Measurements from ENCODE around the gene TSHZ1. TPM values are rescaled to one million over a fixed set of nuclear protein-coding genes. Genes with fewer than 3 reads are reported as not detected.

TSHZ1 gene
- total and polyA plus RNA-seq, 2 of the 8 experiments (the other 6 are each of a cell fraction or from before 2014, with no cell fraction given) = 0.03 to 0.32 TPM

- no peak overlapping the region for H2BK120ac ChIP-seq (replicated peaks; ENCODE audit: low read depth, low read length)
- H3K14ac ChIP-seq (ENCODE audit: insufficient read length) = no peak overlapping the region
- no peak overlapping the region for H2BK12ac ChIP-seq (ENCODE audit: low read depth, low read length)
- DNase-seq (ENCODE audit: low read depth in 1 of 2, low spot score in 2 of 2) = no peak
- no peak overlapping the region for H3K4ac ChIP-seq (replicated peaks; ENCODE audit: insufficient read length, low read depth, low read length)
- H3K79me2 ChIP-seq (ENCODE audit: control insufficient read depth in 1 of 2, insufficient read depth in 2 of 2, low read length in 2 of 2) = no peaks in the 10 kb centered on the region
- H3K9me3 ChIP-seq (ENCODE audit: insufficient read depth in 2 of 2, low read depth in 1 of 2, low read length in 1 of 2) = no peaks in the 10 kb centered on the region
- H4K8ac ChIP-seq (ENCODE audit: extremely low read depth, insufficient read depth, low read length) = no peak overlapping the region
- no peak overlapping the region for H2BK20ac ChIP-seq (ENCODE audit: low read length)
- ChIA-PET CTCF (ENCODE audit: partially characterized antibody) (interaction anchor here (1.4 kb wide), 1 partner anchor 14 kb away, joined by 3 read pairs; no protein-coding TSS in a partner anchor), POLR2A (ENCODE audit: partially characterized antibody) (no interaction called here)
- no peaks in the 10 kb centered on the region for H4K20me1 ChIP-seq (replicated peaks in 1 of 2; ENCODE audit: control insufficient read depth in 1 of 2, insufficient read depth in 2 of 2, low read length in 2 of 2)
- H3K4me2 ChIP-seq (ENCODE audit: insufficient read depth in 1 of 2, low read depth in 2 of 2, low read length in 2 of 2) = no peak overlapping the region
- no peak overlapping the region for H4K5ac ChIP-seq (ENCODE audit: insufficient read length, low read depth, low read length)
- no peaks in the 10 kb centered on the region for H3K23me2 ChIP-seq (ENCODE audit: low read depth, low read length)
- no peak overlapping the region for H3K27ac ChIP-seq (ENCODE audit: low read depth, low read length)
- H3K9ac ChIP-seq (replicated peaks in 1 of 4; ENCODE audit: extremely low read depth in 1 of 4, low read depth in 3 of 4, low read length in 3 of 4) = no peak overlapping the region
- no peak overlapping the region for H3K56ac ChIP-seq (replicated peaks; ENCODE audit: insufficient read length, low read depth, low read length)
- H3K4me3 ChIP-seq (ENCODE audit: extremely low read depth in 1 of 4, insufficient read depth in 2 of 4, low read depth in 3 of 4, low read length in 4 of 4) = no peak overlapping the region
- no peak overlapping the region for H3K23ac ChIP-seq (ENCODE audit: insufficient read length)
- H2BK15ac ChIP-seq (ENCODE audit: low read length) = no peak overlapping the region
- H3K36me3 ChIP-seq (ENCODE audit: control insufficient read depth in 2 of 4, insufficient read depth in 4 of 4, low read length in 3 of 4) = no peaks in the 10 kb centered on the region
- H4K91ac ChIP-seq (replicated peaks; ENCODE audit: insufficient read length, low read length) = no peak overlapping the region
- H3K18ac ChIP-seq (ENCODE audit: extremely low read depth, low read length) = no peak overlapping the region
- FAIRE-seq = no peak
- H3K27me3 ChIP-seq (replicated peaks in 1 of 4; ENCODE audit: control insufficient read depth in 3 of 4, extremely low read depth in 1 of 4, insufficient read depth in 3 of 4, low read length in 3 of 4) = no peaks in the 10 kb centered on the region
- H2BK5ac ChIP-seq (ENCODE audit: low read depth, low read length) = no peak overlapping the region
- H2AK5ac ChIP-seq (ENCODE audit: low read depth, low read length) = no peak overlapping the region
- H2AFZ ChIP-seq (ENCODE audit: low read length) = no peak overlapping the region
- 87% methylated on average over 11 of the region's 11 CpGs; no CpG with 5 or more reads in 1 of the 2 experiments for WGBS, 2 experiments (ENCODE audit: extremely low coverage in 1 of 2, insufficient coverage in 1 of 2, insufficient read length in 1 of 2, insufficient replicate concordance in 2 of 2, low coverage in 1 of 2, low lambda C conversion rate in 2 of 2, missing lambda C conversion rate in 1 of 2)
- H3K4me1 ChIP-seq (replicated peaks in 1 of 4; ENCODE audit: control insufficient read depth in 3 of 4, insufficient read depth in 4 of 4, low read length in 3 of 4) = no peaks in the 10 kb centered on the region
- H3K79me1 ChIP-seq (ENCODE audit: low read depth, low read length) = no peaks in the 10 kb centered on the region
- TF ChIP-seq SIN3A (conservative IDR thresholded peaks at IDR 0.05 in 1 of 2, IDR thresholded peaks at IDR 0.05 in 1 of 2; ENCODE audit: low read depth in 1 of 2, low read length in 2 of 2) (no peak), TBP (IDR thresholded peaks at IDR 0.05; ENCODE audit: low read depth, low read length) (no peak), KDM5A (IDR thresholded peaks at IDR 0.05; ENCODE audit: low read length) (no peak), ZNF274 (IDR thresholded peaks at IDR 0.05; ENCODE audit: borderline replicate concordance, extremely low read depth, low read length) (no peak), CBX5 (IDR thresholded peaks at IDR 0.05; ENCODE audit: low read depth, low read length) (no peak), MAFK (IDR thresholded peaks at IDR 0.05; ENCODE audit: low read depth, low read length) (no peak), TEAD4 (IDR thresholded peaks at IDR 0.05; ENCODE audit: low read depth, low read length) (no peak), E2F6 (IDR thresholded peaks at IDR 0.05) (no peak), SRF (IDR thresholded peaks at IDR 0.05; ENCODE audit: low read depth, low read length) (no peak), PHF8 (conservative IDR thresholded peaks at IDR 0.05; ENCODE audit: low read depth, low read length) (no peak), POLR2A (IDR thresholded peaks at IDR 0.05; ENCODE audit: control extremely low read depth in 1 of 2, low read depth in 2 of 2, low read length in 2 of 2) (no peak), TAF1 (IDR thresholded peaks at IDR 0.05; ENCODE audit: low read depth, low read length) (no peak), TCF12 (IDR thresholded peaks at IDR 0.05; ENCODE audit: low read depth, low read length) (no peak), CTBP2 (IDR thresholded peaks at IDR 0.05; ENCODE audit: borderline replicate concordance, insufficient read depth, insufficient read length, low read length) (no peak)
These were observed 54.5 kb downstream of the TSHZ1 start for GRCh38 chr18:75264926-75265597.
